A549 (cell line): Measurements from ENCODE around the gene SPAG4. TPM values are rescaled to one million over a fixed set of nuclear protein-coding genes. Genes with fewer than 3 reads are reported as not detected.

ENCODE experiments used
- ATAC-seq, 2 experiments: fragments of 200-7000 bp in 1 of 2; fragments of >200 bp in 1 of 2; cut with Nextera tagmentation in 1 of 2; cut with Tn5 transposase in 1 of 2; 3 replicates each; pipeline versions ENCODE4 v1.8.0 to v1.9.1; 2018 to 2020; ENCODE audit warnings: mild to moderate bottlenecking in 1 of 2, moderate library complexity in 1 of 2
- CTCF ChIA-PET: fragments of 300-600 bp; sonication (Branson Sonifier 250); formaldehyde crosslinking; extraction: SDS; loops from one replicate; lab custom pipeline; 2021; ENCODE audit warnings: antibody characterized with exemption, inconsistent platforms; lab: Yijun Ruan, JAX
- POLR2A ChIA-PET: fragments of 350-600 bp; formaldehyde crosslinking; extraction: SDS; loops from one replicate; lab custom pipeline; 2021; ENCODE audit warnings: antibody characterized with exemption, inconsistent platforms; lab: Yijun Ruan, JAX
- DNase-seq, 2 experiments: peaks; one replicate each; pipeline versions ENCODE4 v3.0.0 to v3.0.0-alpha.2; 2011 to 2016; ENCODE audit warnings: low read depth in 1 of 2, low spot score in 1 of 2
- FAIRE-seq: peaks from 2 replicates; lab custom pipeline; 2011; peaks lifted over from hg19 to GRCh38; lab: Jason Lieb, UNC
- H3K27ac ChIP-seq, 2 experiments: fragments of >200 bp; sonication (Bioruptor Twin); formaldehyde crosslinking; 3 replicates each; pipeline ENCODE4 v1.5.1; 2016 to 2017
- H3K4me1 ChIP-seq: fragments of >200 bp; sonication (Bioruptor Twin); formaldehyde crosslinking; 3 replicates; pipeline ENCODE4 v1.6.1; 2016
- H3K4me2 ChIP-seq: fragments of >200 bp; sonication (Bioruptor Twin); formaldehyde crosslinking; 3 replicates; pipeline ENCODE4 v1.6.1; 2016
- H3K4me3 ChIP-seq: fragments of >200 bp; sonication (Bioruptor Twin); formaldehyde crosslinking; 3 replicates; pipeline ENCODE4 v1.5.1; 2016
- H3K9me3 ChIP-seq: fragments of >200 bp; sonication (Bioruptor Twin); formaldehyde crosslinking; 3 replicates; pipeline ENCODE4 v1.6.1; 2016
- CBX2 ChIP-seq: fragments of 200-600 bp; sonication (generic); IDR thresholded peaks from 2 replicates; pipeline ENCODE4 v1.6.1; 2016; ENCODE audit warnings: low read depth, mild to moderate bottlenecking, borderline replicate concordance
- CEBPB ChIP-seq, 2 experiments: fragments of >200 bp in 1 of 2; sonication (Bioruptor Twin) in 1 of 2; formaldehyde crosslinking in 1 of 2; IDR thresholded peaks; 2 replicates each; pipeline ENCODE4 v1.6.1; 2012 to 2016
- E2F6 ChIP-seq: IDR thresholded peaks from 2 replicates; pipeline ENCODE4 v1.6.1; 2012; ENCODE audit warnings: low read depth, borderline replicate concordance
- EHF ChIP-seq: fragments of 250-450 bp; sonication (Bioruptor Pico); IDR thresholded peaks from 2 replicates; pipeline ENCODE4 v1.5.0; 2020; ENCODE audit warnings: mild to moderate bottlenecking
- ELK1 ChIP-seq: fragments of 150-350 bp; IDR thresholded peaks from 2 replicates; pipeline ENCODE4 v1.6.1; 2014; ENCODE audit warnings: low read depth, mild to moderate bottlenecking, low read length
- EP300 ChIP-seq, 2 experiments: fragments of >200 bp; sonication (Bioruptor Twin); formaldehyde crosslinking; IDR thresholded peaks; 2 replicates in 1 of 2; 3 replicates in 1 of 2; pipeline ENCODE4 v1.6.1; 2016 to 2017
- ESRRA ChIP-seq: fragments of 150-350 bp; IDR thresholded peaks from 2 replicates; pipeline ENCODE4 v1.6.1; 2014; ENCODE audit warnings: mild to moderate bottlenecking, low read length, borderline replicate concordance
- FOSB ChIP-seq: fragments of 250-450 bp; sonication (Bioruptor Pico); IDR thresholded peaks from 2 replicates; pipeline ENCODE4 v1.5.0; 2020; ENCODE audit warnings: mild to moderate bottlenecking, moderate library complexity
- FOSL2 ChIP-seq, 2 experiments: fragments of 450-650 bp in 1 of 2; fragments of >200 bp in 1 of 2; sonication (Bioruptor Twin) in 1 of 2; formaldehyde crosslinking; IDR thresholded peaks; 2 replicates each; pipeline versions ENCODE4 v1.5.0 to v1.6.1; 2016 to 2020; ENCODE audit warnings: mild to moderate bottlenecking in 1 of 2, moderate library complexity in 1 of 2
- HOXB5 ChIP-seq: fragments of 250-450 bp; sonication (Bioruptor Pico); IDR thresholded peaks from 2 replicates; pipeline ENCODE4 v1.5.0; 2020; ENCODE audit warnings: mild to moderate bottlenecking, moderate library complexity
- KDM1A ChIP-seq: fragments of 200-600 bp; sonication (generic); IDR thresholded peaks from 2 replicates; pipeline ENCODE4 v1.6.1; 2016; ENCODE audit warnings: low read depth, mild to moderate bottlenecking
- KDM5A ChIP-seq: fragments of 200-600 bp; sonication (generic); IDR thresholded peaks from 2 replicates; pipeline ENCODE4 v1.6.1; 2016; ENCODE audit warnings: antibody characterized with exemption, mild to moderate bottlenecking
- MAZ ChIP-seq: fragments of 150-350 bp; IDR thresholded peaks from 2 replicates; pipeline ENCODE4 v1.6.1; 2014; ENCODE audit warnings: antibody characterized with exemption, low read depth, low read length, borderline replicate concordance
- NPAS2 ChIP-seq: fragments of 250-450 bp; sonication (Bioruptor Pico); IDR thresholded peaks from 2 replicates; pipeline ENCODE4 v1.8.0; 2022; ENCODE audit warnings: mild to moderate bottlenecking, moderate library complexity, borderline replicate concordance
- NR3C1 ChIP-seq: fragments of >200 bp; sonication (Bioruptor Twin); formaldehyde crosslinking; IDR thresholded peaks from 3 replicates; pipeline ENCODE4 v1.6.1; 2017
- RNF2 ChIP-seq: fragments of 200-600 bp; sonication (generic); IDR thresholded peaks from 2 replicates; pipeline ENCODE4 v1.6.1; 2016; ENCODE audit warnings: low read depth, mild to moderate bottlenecking, antibody characterized with exemption, moderate library complexity, borderline replicate concordance
- SREBF2 ChIP-seq: fragments of 450-650 bp; IDR thresholded peaks from 2 replicates; pipeline ENCODE4 v1.6.1; 2014; ENCODE audit warnings: mild to moderate bottlenecking, moderate library complexity
- TFCP2L1 ChIP-seq: fragments of 250-450 bp; sonication (Bioruptor Pico); IDR thresholded peaks from 2 replicates; pipeline ENCODE4 v1.5.0; 2021; ENCODE audit warnings: mild to moderate bottlenecking
- TP53 ChIP-seq: fragments of 250-450 bp; sonication (Bioruptor Pico); IDR thresholded peaks from 2 replicates; pipeline ENCODE4 v1.5.0; 2021; ENCODE audit warnings: mild to moderate bottlenecking, moderate library complexity
- USF2 ChIP-seq: fragments of 450-650 bp; IDR thresholded peaks from 2 replicates; pipeline ENCODE4 v1.6.1; 2014; ENCODE audit warnings: antibody characterized with exemption
- ZC3H11A ChIP-seq: fragments of 450-650 bp; IDR thresholded peaks from 2 replicates; pipeline ENCODE4 v1.6.1; 2014; ENCODE audit warnings: antibody characterized with exemption, mild to moderate bottlenecking
- ZNF302 ChIP-seq: fragments of 250-450 bp; sonication (Bioruptor Pico); IDR thresholded peaks from 2 replicates; pipeline ENCODE4 v1.9.0; 2021; ENCODE audit warnings: inconsistent platforms, mild to moderate bottlenecking, moderate library complexity
- ZSCAN20 ChIP-seq: fragments of 250-450 bp; sonication (Bioruptor Pico); IDR thresholded peaks from 2 replicates; pipeline ENCODE4 v1.8.0; 2022; ENCODE audit warnings: mild to moderate bottlenecking, moderate library complexity
- WGBS: methylation state at CpG from one replicate; pipeline ENCODE4 v1.1.6; 2017; ENCODE audit errors: missing lambda C conversion rate; 5-methylcytosine and 5-hydroxymethylcytosine counted together
- polyA plus RNA-seq, 4 experiments: library from polyadenylated mRNA; depleted of rRNA in 3 of 4; stranded (reverse); fragments of >200 nt; fragmentation: RNase III in 1 of 4; extraction: RNeasy Plus Mini Kit Qiagen cat#74134 plus additional on column Dnase treatment in 1 of 4; gene quantifications; 2 replicates in 3 of 4; 3 replicates in 1 of 4; pipeline ENCODE4 v1.2.3, GENCODE V29; 2011 to 2017
- TF ChIP-seq, protein P1 (sequence below): IDR thresholded peaks from 2 replicates; pipeline ENCODE4 v1.6.1; 2012

Gene SPAG4
- polyA plus RNA-seq, 2 of the 4 experiments (the other 2 are of a cell fraction), result 4.4 to 5.0 TPM

DNA sequence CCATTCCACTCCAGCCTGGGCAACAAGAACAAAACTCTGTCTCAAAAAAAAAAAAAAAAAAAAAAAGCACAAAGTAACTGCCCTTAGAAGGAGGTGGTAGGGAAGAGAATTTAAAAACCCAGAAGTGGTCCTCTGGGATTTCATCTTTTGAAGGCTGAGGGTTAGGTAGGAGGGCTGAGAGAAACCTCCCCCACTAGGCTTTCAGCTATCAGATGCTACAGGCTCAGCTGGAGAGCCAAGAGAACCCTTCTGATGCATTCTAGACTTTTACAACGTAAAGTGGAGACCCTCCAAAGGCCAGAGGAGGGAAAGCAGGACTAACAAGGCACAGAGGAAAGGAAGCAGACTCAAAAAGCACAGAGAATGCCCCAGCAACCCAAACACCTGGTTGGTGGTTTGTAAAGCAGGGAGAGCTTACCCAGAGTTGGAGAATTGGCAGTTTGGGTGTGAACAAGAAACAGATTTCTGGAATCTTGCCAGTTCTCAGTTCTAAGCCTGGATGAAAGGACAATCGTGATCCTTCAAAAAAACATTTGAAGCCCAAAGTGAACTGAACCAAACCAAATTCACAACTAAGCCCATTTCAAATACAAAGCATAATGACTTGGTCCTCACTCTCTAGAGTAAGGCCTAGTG, 23.2 kb upstream of the SPAG4 start:
- TF ChIP-seq MAZ, result no peak
- no peak for TF ChIP-seq E2F6
- TF ChIP-seq ZNF302 (CRISPR knock-in tag), result no peak
- TF ChIP-seq NPAS2 (CRISPR knock-in tag), result no peak
- TF ChIP-seq, all 56 proteins: peak for 0
- Histone ChIP-seq H3K4me2 (no peak overlapping the region), H3K4me1 (no peaks in the 10 kb centered on the region), H3K9me3 (no peaks in the 10 kb centered on the region), H3K4me3 (no peak overlapping the region), H3K27ac (no peak overlapping the region)
- CTCF ChIA-PET, result interaction anchor here (0.6 to 2.2 kb wide), 3 partner anchors 12 to 30 kb away, joined by 3 to 7 read pairs (median 4); no protein-coding TSS in a partner anchor
- no peak for DNase-seq
- no peak for FAIRE-seq
- ATAC-seq, result no peak
- POLR2A ChIA-PET, result interaction anchor here (0.7 kb wide), 1 partner anchor 9 kb away, joined by 6 read pairs; no protein-coding TSS in a partner anchor
- 44% methylated on average over 2 of the region's 2 CpGs for WGBS

GRCh38 chr20:35595456-35595855, 20.2 kb upstream of the SPAG4 start:
- no peak for DNase-seq
- Histone ChIP-seq H3K9me3 (no peaks in the 10 kb centered on the region), H3K27ac (no peak overlapping the region), H3K4me2 (no peak overlapping the region), H3K4me3 (no peak overlapping the region), H3K4me1 (no peaks in the 10 kb centered on the region)
- no peak for ATAC-seq
- no peak for FAIRE-seq
- TF ChIP-seq, protein P1, sequence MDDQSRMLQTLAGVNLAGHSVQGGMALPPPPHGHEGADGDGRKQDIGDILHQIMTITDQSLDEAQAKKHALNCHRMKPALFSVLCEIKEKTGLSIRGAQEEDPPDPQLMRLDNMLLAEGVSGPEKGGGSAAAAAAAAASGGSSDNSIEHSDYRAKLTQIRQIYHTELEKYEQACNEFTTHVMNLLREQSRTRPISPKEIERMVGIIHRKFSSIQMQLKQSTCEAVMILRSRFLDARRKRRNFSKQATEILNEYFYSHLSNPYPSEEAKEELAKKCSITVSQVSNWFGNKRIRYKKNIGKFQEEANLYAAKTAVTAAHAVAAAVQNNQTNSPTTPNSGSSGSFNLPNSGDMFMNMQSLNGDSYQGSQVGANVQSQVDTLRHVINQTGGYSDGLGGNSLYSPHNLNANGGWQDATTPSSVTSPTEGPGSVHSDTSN, result no peak
- TF ChIP-seq SREBF2, result no peak
- TF ChIP-seq EHF (CRISPR knock-in tag), result no peak
- TF ChIP-seq CEBPB (IDR thresholded peaks at IDR 0.05), result no peak
- no peak for TF ChIP-seq ESRRA
- TF ChIP-seq ZSCAN20, result no peak
- TF ChIP-seq E2F6, result no peak
- TF ChIP-seq FOSB (CRISPR knock-in tag), result no peak
- no peak for TF ChIP-seq NPAS2 (CRISPR knock-in tag)
- no peak for TF ChIP-seq TP53
- TF ChIP-seq HOXB5 (CRISPR knock-in tag), result no peak
- no peak for TF ChIP-seq RNF2
- no peak for TF ChIP-seq ZNF302 (CRISPR knock-in tag)
- no peak for TF ChIP-seq TFCP2L1 (CRISPR knock-in tag)
- no peak for TF ChIP-seq USF2
- TF ChIP-seq FOSL2 (IDR thresholded peaks at IDR 0.05), result no peak
- no peak for TF ChIP-seq FOSL2 (CRISPR knock-in tag; IDR thresholded peaks at IDR 0.05)
- no peak for TF ChIP-seq EP300 (IDR thresholded peaks at IDR 0.05)
- POLR2A ChIA-PET, result no interaction called here
- 88% methylated on average over 17 of the region's 17 CpGs for WGBS
- CTCF ChIA-PET, result interaction anchor here (1.3 to 4.6 kb wide), 4 partner anchors 9 to 132 kb away, joined by 3 to 21 read pairs (median 6); no protein-coding TSS in a partner anchor

DNA sequence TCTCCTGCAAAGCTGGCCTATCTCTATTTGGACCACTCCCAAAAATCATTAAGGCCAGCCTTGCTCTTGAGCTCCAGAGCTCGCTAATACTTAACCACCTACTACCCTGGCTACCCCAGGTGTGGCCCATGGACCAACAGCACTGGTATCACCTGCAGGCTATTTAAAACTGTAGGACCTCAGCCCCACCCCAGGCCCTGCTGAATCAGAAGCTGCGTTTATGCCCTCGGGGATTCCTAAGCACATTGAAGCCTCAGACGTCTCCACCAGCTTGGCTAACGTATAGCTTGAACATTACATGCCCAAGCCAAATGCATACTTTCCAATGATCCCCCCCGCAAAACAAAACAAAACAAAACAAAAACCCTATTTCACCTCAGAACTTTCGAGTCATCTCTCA, 19.7 kb upstream of the SPAG4 start:
- Histone ChIP-seq H3K4me1 (peaks cover under 1% of the 10 kb centered on the region; the same call in 1 of the 3 replicates), H3K4me3 (no peak overlapping the region), H3K4me2 (no peak overlapping the region), H3K27ac (no peak overlapping the region), H3K9me3 (no peaks in the 10 kb centered on the region)
- DNase-seq, result no peak
- POLR2A ChIA-PET, result no interaction called here
- FAIRE-seq, result no peak
- ATAC-seq, result no peak
- 71% methylated on average over 7 of the region's 7 CpGs for WGBS
- CTCF ChIA-PET, result interaction anchor here (1.1 to 4.6 kb wide), 5 partner anchors 9 to 132 kb away, joined by 3 to 21 read pairs (median 5); no protein-coding TSS in a partner anchor
- TF ChIP-seq ZSCAN20, result no peak
- TF ChIP-seq USF2, result no peak
- TF ChIP-seq ZC3H11A, result no peak
- no peak for TF ChIP-seq NR3C1
- TF ChIP-seq MAZ, result no peak
- TF ChIP-seq, protein P1, result no peak
- TF ChIP-seq ELK1, result no peak
- TF ChIP-seq FOSB (CRISPR knock-in tag), result no peak
- no peak for TF ChIP-seq FOSL2 (IDR thresholded peaks at IDR 0.05)
- no peak for TF ChIP-seq FOSL2 (CRISPR knock-in tag; IDR thresholded peaks at IDR 0.05)
- no peak for TF ChIP-seq EP300 (IDR thresholded peaks at IDR 0.05)
- no peak for TF ChIP-seq CBX2
- TF ChIP-seq ZNF302 (CRISPR knock-in tag), result no peak
- TF ChIP-seq KDM1A, result no peak
- TF ChIP-seq KDM5A, result no peak
